ENCODE results near the gene YTHDC1. TPM values are rescaled to one million over a fixed set of nuclear protein-coding genes. Genes with fewer than 3 reads are reported as not detected.

The YTHDC1 gene
- total RNA-seq, 1 donor from 2014 or later = 105 TPM

- no peak overlapping the region for H3K4me3 Mint-ChIP-seq
- no peaks in the 10 kb centered on the region for H3K36me3 Mint-ChIP-seq
- no peak for DNase-seq (ENCODE audit: extremely low spot score, unreplicated experiment)
- no peaks in the 10 kb centered on the region for H3K4me1 Mint-ChIP-seq (ENCODE audit: unreplicated experiment)
- H3K27ac Mint-ChIP-seq = no peak overlapping the region
- no peaks in the 10 kb centered on the region for H3K9me3 Mint-ChIP-seq
- TF ChIP-seq CTCF (conservative IDR thresholded peaks at IDR 0.05) = no peak
- no peaks in the 10 kb centered on the region for H3K27me3 Mint-ChIP-seq
Measured at GRCh38 chr4:68388347-68388865, 38.5 kb upstream of the YTHDC1 start.

GRCh38 chr4:68385267-68385666 is 35.4 kb upstream of the YTHDC1 start:
- no peaks in the 10 kb centered on the region for H3K9me3 Mint-ChIP-seq
- no peaks in the 10 kb centered on the region for H3K4me1 Mint-ChIP-seq (ENCODE audit: unreplicated experiment)
- TF ChIP-seq CTCF (conservative IDR thresholded peaks at IDR 0.05) = no peak
- DNase-seq (ENCODE audit: extremely low spot score, unreplicated experiment) = no peak
- no peak overlapping the region for H3K27ac Mint-ChIP-seq
- no peaks in the 10 kb centered on the region for H3K36me3 Mint-ChIP-seq
- H3K27me3 Mint-ChIP-seq = no peaks in the 10 kb centered on the region
- H3K4me3 Mint-ChIP-seq = no peak overlapping the region

GRCh38 chr4:68383115-68383514 is 33.2 kb upstream of the YTHDC1 start:
- no peaks in the 10 kb centered on the region for H3K36me3 Mint-ChIP-seq
- DNase-seq (ENCODE audit: extremely low spot score, unreplicated experiment) = no peak
- no peaks in the 10 kb centered on the region for H3K4me1 Mint-ChIP-seq (ENCODE audit: unreplicated experiment)
- peaks cover 1% of the 10 kb centered on the region for H3K27me3 Mint-ChIP-seq
- TF ChIP-seq CTCF (conservative IDR thresholded peaks at IDR 0.05) = no peak
- no peak overlapping the region for H3K27ac Mint-ChIP-seq
- H3K4me3 Mint-ChIP-seq = no peak overlapping the region
- no peaks in the 10 kb centered on the region for H3K9me3 Mint-ChIP-seq

- no peak for DNase-seq (ENCODE audit: extremely low spot score, unreplicated experiment)
- no peak overlapping the region for H3K4me3 Mint-ChIP-seq
- H3K4me1 Mint-ChIP-seq (ENCODE audit: unreplicated experiment) = peaks cover 10% of the 10 kb centered on the region
- peaks cover 4% of the 10 kb centered on the region for H3K9me3 Mint-ChIP-seq
- no peak for TF ChIP-seq CTCF (conservative IDR thresholded peaks at IDR 0.05)
- H3K36me3 Mint-ChIP-seq = no peaks in the 10 kb centered on the region
- peaks cover 19% of the 10 kb centered on the region for H3K27me3 Mint-ChIP-seq
- H3K27ac Mint-ChIP-seq = no peak overlapping the region
Measured at GRCh38 chr4:68378226-68378625, 28.3 kb upstream of the YTHDC1 start.

- Mint-ChIP-seq H3K27ac (no peak overlapping the region), H3K36me3 (no peaks in the 10 kb centered on the region)
Measured at GRCh38 chr4:68375667-68376559, 26.0 kb upstream of the YTHDC1 start.

More at GRCh38 chr4:68375667-68376559, 26.0 kb upstream of the YTHDC1 start:
- Mint-ChIP-seq H3K27me3 (peaks cover 19% of the 10 kb centered on the region), H3K4me3 (peak overlapping the region; percentile 85), H3K4me1 (ENCODE audit: unreplicated experiment) (peaks cover 11% of the 10 kb centered on the region), H3K9me3 (peaks cover 4% of the 10 kb centered on the region)
- peak; percentile 80 for TF ChIP-seq CTCF (conservative IDR thresholded peaks at IDR 0.05)
- DNase-seq (ENCODE audit: extremely low spot score, unreplicated experiment) = no peak

All from type B pancreatic cell (in vitro differentiated cells).